ENCODE results near the gene ZDHHC13. TPM values are rescaled to one million over a fixed set of nuclear protein-coding genes. Genes with fewer than 3 reads are reported as not detected.

The ZDHHC13 gene
- total RNA-seq, 2 donors from 2014 or later, result 26.0 to 29.6 TPM

DNA sequence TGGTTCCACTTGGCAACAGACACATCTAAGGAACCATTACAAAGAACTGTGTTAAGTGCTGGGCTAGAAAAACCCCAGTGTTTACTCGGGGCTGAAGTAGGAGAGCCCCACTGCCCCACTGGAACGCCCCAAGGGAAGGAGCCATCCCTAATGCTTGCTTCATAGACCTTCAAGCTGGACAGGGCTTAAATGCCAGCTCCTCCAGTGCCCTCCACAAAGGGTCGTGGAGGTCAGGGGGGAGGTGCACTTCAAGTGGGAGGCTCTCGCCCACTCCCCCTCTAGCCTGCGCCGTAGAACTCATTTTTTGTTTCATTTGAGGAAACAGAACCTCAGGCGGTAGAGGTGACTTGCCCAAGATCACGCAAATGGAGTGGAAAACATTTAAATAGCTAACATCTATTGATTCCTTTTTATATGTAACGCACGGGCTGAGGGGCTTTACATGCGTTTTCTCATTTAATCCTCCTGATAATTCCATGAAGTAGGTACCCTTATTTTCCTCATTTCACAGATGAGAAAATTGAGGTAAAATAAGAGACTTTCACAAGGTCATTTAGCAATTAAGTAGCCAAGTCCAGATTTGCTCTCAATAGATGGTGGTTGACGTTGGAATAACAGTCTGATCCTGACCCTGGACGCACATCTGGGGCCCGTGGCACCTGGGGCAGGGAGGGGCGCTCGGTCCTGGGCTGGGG, 545 bp upstream of the ZDHHC13 start:
- H3K4me3 ChIP-seq (ENCODE audit: low read length), result peak overlapping the region; percentile 87
- no peak overlapping the region for H3K9ac ChIP-seq (ENCODE audit: extremely low read depth, low read length, poor library complexity, severe bottlenecking)
- peak; percentile 50 for DNase-seq
- Mint-ChIP-seq H3K4me1 (peaks cover 8% of the 10 kb centered on the region), H3K9me3 (no peaks in the 10 kb centered on the region), H3K36me3 (ENCODE audit: low read depth) (peaks cover 5% of the 10 kb centered on the region), H3K27me3 (ENCODE audit: insufficient read depth) (peaks cover 10% of the 10 kb centered on the region), H3K27ac (no peak overlapping the region), H3K4me3 (peak overlapping the region; percentile 88)
- peaks cover 8% of the 10 kb centered on the region for H3K36me3 ChIP-seq (ENCODE audit: control insufficient read depth, insufficient read depth, low read length)
- no peaks in the 10 kb centered on the region for H3K9me3 ChIP-seq (ENCODE audit: control insufficient read depth, low read length)
- H3K27me3 ChIP-seq (ENCODE audit: control insufficient read depth, insufficient read depth, low read length, poor library complexity, severe bottlenecking), result peaks cover 18% of the 10 kb centered on the region
- no peaks in the 10 kb centered on the region for H3K4me1 ChIP-seq (ENCODE audit: control insufficient read depth, insufficient read depth, low read length)
- TF ChIP-seq, protein P1, sequence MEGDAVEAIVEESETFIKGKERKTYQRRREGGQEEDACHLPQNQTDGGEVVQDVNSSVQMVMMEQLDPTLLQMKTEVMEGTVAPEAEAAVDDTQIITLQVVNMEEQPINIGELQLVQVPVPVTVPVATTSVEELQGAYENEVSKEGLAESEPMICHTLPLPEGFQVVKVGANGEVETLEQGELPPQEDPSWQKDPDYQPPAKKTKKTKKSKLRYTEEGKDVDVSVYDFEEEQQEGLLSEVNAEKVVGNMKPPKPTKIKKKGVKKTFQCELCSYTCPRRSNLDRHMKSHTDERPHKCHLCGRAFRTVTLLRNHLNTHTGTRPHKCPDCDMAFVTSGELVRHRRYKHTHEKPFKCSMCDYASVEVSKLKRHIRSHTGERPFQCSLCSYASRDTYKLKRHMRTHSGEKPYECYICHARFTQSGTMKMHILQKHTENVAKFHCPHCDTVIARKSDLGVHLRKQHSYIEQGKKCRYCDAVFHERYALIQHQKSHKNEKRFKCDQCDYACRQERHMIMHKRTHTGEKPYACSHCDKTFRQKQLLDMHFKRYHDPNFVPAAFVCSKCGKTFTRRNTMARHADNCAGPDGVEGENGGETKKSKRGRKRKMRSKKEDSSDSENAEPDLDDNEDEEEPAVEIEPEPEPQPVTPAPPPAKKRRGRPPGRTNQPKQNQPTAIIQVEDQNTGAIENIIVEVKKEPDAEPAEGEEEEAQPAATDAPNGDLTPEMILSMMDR (conservative IDR thresholded peaks at IDR 0.05), result no peak
- 54 to 65% methylated on average over 11 to 16 of the region's 16 CpGs for WGBS, 2 experiments (ENCODE audit: insufficient coverage in 1 of 2, insufficient read length in 1 of 2)
- no peak overlapping the region for H3K27ac ChIP-seq (ENCODE audit: low read depth, low read length)

DNA sequence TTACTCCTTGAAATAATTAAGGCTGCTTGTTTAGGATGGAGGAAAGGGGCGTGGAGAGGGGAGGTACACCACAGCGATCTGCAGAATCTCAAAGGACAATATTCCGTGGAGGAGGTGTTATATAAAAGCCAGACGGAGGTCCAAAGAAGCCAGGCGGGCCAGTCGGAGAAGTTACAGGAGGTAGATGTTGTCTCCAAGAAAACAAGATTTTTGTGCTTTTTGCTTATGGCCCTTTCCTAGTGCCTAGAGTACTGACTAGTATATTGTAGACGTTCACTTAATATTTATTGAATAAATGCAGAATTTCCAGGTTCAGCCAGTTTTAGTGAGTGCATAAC, 761 bp downstream of the ZDHHC13 start:
- peaks cover 4% of the 10 kb centered on the region for H3K27me3 Mint-ChIP-seq (ENCODE audit: insufficient read depth)
- WGBS, 2 experiments (ENCODE audit: insufficient coverage in 1 of 2, insufficient read length in 1 of 2), result 11% methylated on average over 3 to 7 of the region's 7 CpGs
- Histone ChIP-seq H3K36me3 (ENCODE audit: control insufficient read depth, insufficient read depth, low read length) (peaks cover 8% of the 10 kb centered on the region), H3K4me3 (ENCODE audit: low read length) (peak overlapping the region; percentile 87), H3K27ac (ENCODE audit: low read depth, low read length) (no peak overlapping the region), H3K9ac (ENCODE audit: extremely low read depth, low read length, poor library complexity, severe bottlenecking) (peak overlapping the region; percentile 21), H3K9me3 (ENCODE audit: control insufficient read depth, low read length) (no peaks in the 10 kb centered on the region), H3K27me3 (ENCODE audit: control insufficient read depth, insufficient read depth, low read length, poor library complexity, severe bottlenecking) (peaks cover 12% of the 10 kb centered on the region), H3K4me1 (ENCODE audit: control insufficient read depth, insufficient read depth, low read length) (no peaks in the 10 kb centered on the region)
- H3K4me3 Mint-ChIP-seq, result peak overlapping the region; percentile 88
- DNase-seq, result no peak
- no peak overlapping the region for H3K27ac Mint-ChIP-seq
- TF ChIP-seq, protein P1 (conservative IDR thresholded peaks at IDR 0.05), result no peak
- peaks cover 12% of the 10 kb centered on the region for H3K4me1 Mint-ChIP-seq
- H3K36me3 Mint-ChIP-seq (ENCODE audit: low read depth), result peaks cover 5% of the 10 kb centered on the region
- H3K9me3 Mint-ChIP-seq, result no peaks in the 10 kb centered on the region

DNA sequence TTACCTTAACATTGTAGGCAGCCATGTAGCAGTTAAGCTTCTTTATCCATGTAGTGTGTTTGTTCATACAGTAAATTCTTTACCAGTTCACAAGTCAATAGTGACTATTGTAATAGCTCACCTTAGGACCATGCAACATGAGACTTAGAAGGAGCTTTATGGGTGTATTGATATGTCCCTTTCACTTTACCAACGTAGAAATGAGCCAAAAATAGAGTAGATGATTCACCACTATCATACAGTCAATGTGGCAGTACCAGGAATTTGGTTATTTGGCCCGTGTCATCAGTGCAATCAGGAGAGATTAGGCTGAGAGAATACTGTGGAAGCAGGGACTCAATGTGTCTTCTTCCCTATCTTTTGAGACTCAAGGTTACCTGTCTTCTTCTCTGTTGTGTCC, 4.7 kb downstream of the ZDHHC13 start:
- Histone ChIP-seq H3K4me3 (ENCODE audit: low read length) (no peak overlapping the region), H3K36me3 (ENCODE audit: control insufficient read depth, insufficient read depth, low read length) (peaks cover 22% of the 10 kb centered on the region), H3K27ac (ENCODE audit: low read depth, low read length) (no peak overlapping the region), H3K9me3 (ENCODE audit: control insufficient read depth, low read length) (peaks cover 3% of the 10 kb centered on the region), H3K4me1 (ENCODE audit: control insufficient read depth, insufficient read depth, low read length) (no peaks in the 10 kb centered on the region), H3K27me3 (ENCODE audit: control insufficient read depth, insufficient read depth, low read length, poor library complexity, severe bottlenecking) (no peaks in the 10 kb centered on the region), H3K9ac (ENCODE audit: extremely low read depth, low read length, poor library complexity, severe bottlenecking) (no peak overlapping the region)
- Mint-ChIP-seq H3K27me3 (ENCODE audit: insufficient read depth) (no peaks in the 10 kb centered on the region), H3K27ac (no peak overlapping the region), H3K4me3 (no peak overlapping the region), H3K4me1 (peaks cover 12% of the 10 kb centered on the region), H3K36me3 (ENCODE audit: low read depth) (peaks cover 21% of the 10 kb centered on the region), H3K9me3 (peaks cover 3% of the 10 kb centered on the region)
- no peak for DNase-seq
- WGBS, 2 experiments (ENCODE audit: insufficient coverage in 1 of 2, insufficient read length in 1 of 2), result 84 to 86% methylated on average over 2 of the region's 2 CpGs
- TF ChIP-seq, protein P1 (conservative IDR thresholded peaks at IDR 0.05), result no peak
